IPS DF 6.9 (cell line): ENCODE measurements around the gene TBC1D9.
A peak's percentile ranks its signal among the peaks of the same experiment; 100 is the strongest.
"Not testable (repeated sequence)": the region's sequence is repeated elsewhere in the genome, so short reads cannot be mapped to it uniquely, and the experiment has no call there.

ENCODE experiments used
- DNase-seq: peaks from one replicate; pipeline ENCODE4 v3.0.0-alpha.2; 2013; ENCODE audit warnings: low read depth, low spot score
- H3K27ac ChIP-seq: one replicate; pipeline ENCODE4 v1.5.1; 2013; ENCODE audit warnings: low read length, control low read depth
- H3K27me3 ChIP-seq: 2 replicates; pipeline ENCODE4 v1.6.1; 2013; ENCODE audit warnings: mild to moderate bottlenecking, low read length; ENCODE audit not compliant: control insufficient read depth, insufficient read depth
- H3K36me3 ChIP-seq: 2 replicates; pipeline ENCODE4 v1.6.1; 2013; ENCODE audit warnings: low read length; ENCODE audit not compliant: control insufficient read depth, insufficient read depth
- H3K4me1 ChIP-seq: 2 replicates; pipeline ENCODE4 v1.6.1; 2013; ENCODE audit warnings: low read length; ENCODE audit not compliant: control insufficient read depth, insufficient read depth
- H3K4me3 ChIP-seq: 2 replicates; pipeline ENCODE4 v1.5.1; 2013; ENCODE audit warnings: mild to moderate bottlenecking, low read length
- H3K9me3 ChIP-seq: 2 replicates; pipeline ENCODE4 v1.6.1; 2013; ENCODE audit warnings: low read length, inconsistent platforms; ENCODE audit not compliant: control insufficient read depth, insufficient read depth
- WGBS: extraction: QIAGEN DNeasy Blood & Tissue Kit; methylation state at CpG from one replicate; pipeline ENCODE4 v1.1.7; 2013; ENCODE audit warnings: mixed read lengths, missing lambda C conversion rate; ENCODE audit not compliant: insufficient read length, insufficient coverage; 5-methylcytosine and 5-hydroxymethylcytosine counted together

TBC1D9 gene

DNA sequence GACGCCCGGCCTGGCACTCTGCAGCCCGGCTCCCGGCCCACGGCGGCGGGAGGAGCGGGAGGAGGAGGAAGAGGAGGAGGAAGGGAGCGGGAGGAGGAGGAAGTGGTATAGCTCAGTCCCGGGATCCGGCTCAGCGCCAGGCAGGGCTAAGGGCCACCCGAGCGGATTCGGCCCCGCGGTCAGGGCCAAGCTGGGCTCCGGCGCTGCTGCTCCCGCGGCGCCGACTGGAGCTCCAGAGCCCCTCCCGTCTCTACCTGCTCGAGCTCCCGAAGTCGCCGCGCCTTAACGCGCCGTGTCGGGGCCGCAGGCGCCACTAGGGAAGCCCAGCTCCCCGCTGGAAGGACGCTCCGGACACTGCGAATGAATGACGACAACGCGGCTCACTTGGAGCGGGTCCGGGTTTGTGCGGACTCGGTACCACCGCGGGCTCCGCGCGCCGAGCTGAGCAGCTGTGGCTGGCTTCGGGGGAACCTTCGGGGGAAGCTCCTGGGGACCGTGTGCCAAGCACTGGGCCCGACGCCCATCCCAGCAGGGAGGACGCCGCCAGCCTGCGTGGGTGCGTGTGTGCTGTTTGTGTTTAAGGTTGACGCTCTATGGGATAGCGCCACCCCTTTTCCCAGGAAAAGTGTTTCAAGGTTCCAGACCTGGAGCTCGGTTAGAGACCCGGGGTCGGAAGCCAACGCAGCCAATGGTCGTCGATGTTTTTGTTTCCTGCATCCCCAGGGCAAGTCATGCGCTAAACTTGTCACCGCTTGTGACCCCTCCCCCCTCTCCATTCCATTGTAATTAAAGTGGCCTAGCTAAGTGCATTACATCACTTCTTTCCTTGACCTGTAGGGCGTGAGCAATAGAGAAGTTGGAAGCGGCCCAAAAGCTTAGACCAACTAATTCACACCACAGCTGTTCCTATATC is at the start of gene TBC1D9:
TBC1D9 (minus strand) TSS at position 67 of the 913 bp plus-strand sequence. CDS start 340 bp downstream, outside the sequence.
- Histone ChIP-seq H3K27ac (no peak within 1 kb of the TSS), H3K27me3 (peaks cover 28% of the 10 kb centered on the region; the same call in 1 of the 2 replicates), H3K4me1 (no peaks in the 10 kb centered on the region), H3K9me3 (no peaks in the 10 kb centered on the region), H3K36me3 (no peaks in the 10 kb centered on the region), H3K4me3 (peak within 1 kb of the TSS; percentile 59)
- peak; percentile 79 for DNase-seq
- no CpG with 5 or more reads among the region's 73 CpGs for WGBS

DNA sequence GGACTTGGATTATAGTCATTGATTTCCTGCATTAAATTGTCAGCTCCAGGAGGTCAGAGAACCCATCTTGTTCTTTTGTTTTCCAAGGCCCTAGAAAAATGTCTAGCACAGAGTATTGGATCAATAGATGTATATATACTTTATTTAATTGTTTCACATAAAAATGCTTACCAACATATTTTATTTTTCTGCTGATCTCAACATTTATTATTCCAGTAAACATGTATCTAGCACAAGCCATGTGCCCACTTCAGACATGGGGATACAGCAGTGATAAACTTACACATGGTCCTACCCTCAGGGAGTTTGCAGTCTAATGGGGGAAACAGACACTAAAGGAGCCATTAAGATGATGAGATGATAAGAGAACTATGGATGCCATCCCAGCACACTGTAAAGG is 49.1 kb upstream of the TBC1D9 start:
- Histone ChIP-seq H3K36me3 (no peaks in the 10 kb centered on the region), H3K9me3 (no peaks in the 10 kb centered on the region), H3K27me3 (no peaks in the 10 kb centered on the region), H3K4me3 (no peak overlapping the region), H3K27ac (no peak overlapping the region), H3K4me1 (no peaks in the 10 kb centered on the region)
- DNase-seq: no peak

- no peak for DNase-seq
- Histone ChIP-seq H3K4me1 (no peaks in the 10 kb centered on the region), H3K36me3 (no peaks in the 10 kb centered on the region), H3K9me3 (no peaks in the 10 kb centered on the region), H3K27me3 (no peaks in the 10 kb centered on the region), H3K27ac (no peak overlapping the region), H3K4me3 (no peak overlapping the region)
- WGBS: no CpG with 5 or more reads among the region's 5 CpGs
These were observed 46.4 kb upstream of the TBC1D9 start for GRCh38 chr4:140802591-140802990.

DNA sequence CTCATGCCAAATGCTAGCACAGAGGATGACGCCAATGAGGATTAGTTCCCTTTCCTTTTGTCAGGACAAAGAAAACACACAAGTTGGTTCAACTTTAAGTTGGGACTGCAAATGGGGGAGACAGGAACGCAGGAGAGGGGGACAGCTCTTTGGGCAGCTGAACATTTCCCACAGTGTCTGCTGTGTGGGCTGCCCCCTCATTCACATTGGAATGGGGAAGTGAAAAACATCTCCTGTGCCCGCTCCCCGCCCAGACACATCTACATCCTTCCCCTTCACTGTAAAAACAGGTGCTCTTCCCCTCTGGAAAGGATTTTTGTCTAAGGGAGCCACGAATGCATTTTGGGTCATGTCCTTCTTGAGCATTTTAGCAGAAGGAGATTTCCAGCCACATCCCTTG is 44.5 kb upstream of the TBC1D9 start:
- no peak for DNase-seq
- Histone ChIP-seq H3K4me3 (no peak overlapping the region), H3K27ac (no peak overlapping the region), H3K4me1 (no peaks in the 10 kb centered on the region), H3K36me3 (no peaks in the 10 kb centered on the region), H3K27me3 (no peaks in the 10 kb centered on the region), H3K9me3 (no peaks in the 10 kb centered on the region)
- WGBS: no CpG with 5 or more reads among the region's 5 CpGs

GRCh38 chr4:140799686-140800225 is 43.6 kb upstream of the TBC1D9 start:
- no peaks in the 10 kb centered on the region for H3K9me3 ChIP-seq
- no peak overlapping the region for H3K4me3 ChIP-seq
- DNase-seq: no peak
- no peaks in the 10 kb centered on the region for H3K36me3 ChIP-seq
- no peaks in the 10 kb centered on the region for H3K27me3 ChIP-seq
- no peaks in the 10 kb centered on the region for H3K4me1 ChIP-seq
- no peak overlapping the region for H3K27ac ChIP-seq
- no CpG with 5 or more reads among the region's 5 CpGs for WGBS

- H3K27me3 ChIP-seq: no peaks in the 10 kb centered on the region; the same call in 1 of the 2 replicates
- no peaks in the 10 kb centered on the region for H3K36me3 ChIP-seq
- no peak for DNase-seq
- no peak overlapping the region for H3K27ac ChIP-seq
- WGBS: no CpG with 5 or more reads among the region's 2 CpGs
- H3K4me3 ChIP-seq: no peak overlapping the region
- peaks cover 2% of the 10 kb centered on the region; the same call in 1 of the 2 replicates for H3K4me1 ChIP-seq
- peaks cover under 1% of the 10 kb centered on the region; the same call in 1 of the 2 replicates for H3K9me3 ChIP-seq
These were observed 37.1 kb upstream of the TBC1D9 start for GRCh38 chr4:140793291-140793690.

DNA sequence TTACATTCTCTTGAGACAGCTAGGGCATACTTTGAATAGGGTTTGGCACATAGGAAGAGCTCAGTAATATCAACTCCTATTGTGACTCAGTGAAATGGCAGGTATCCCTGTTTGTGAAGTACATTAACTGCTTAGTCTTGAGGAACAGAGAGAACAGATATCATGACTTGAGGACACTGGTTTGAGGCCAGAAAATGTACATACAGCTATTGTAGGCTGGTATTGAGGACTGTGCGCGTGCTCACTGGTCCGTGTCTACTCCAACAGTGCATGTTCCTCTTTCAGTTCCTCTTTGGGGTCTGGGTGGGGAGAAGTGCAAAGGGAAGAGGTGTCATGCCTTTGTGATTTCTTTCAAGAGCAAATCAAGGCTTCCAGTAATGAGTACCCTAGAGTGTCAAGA is 34.6 kb upstream of the TBC1D9 start:
- H3K36me3 ChIP-seq: no peaks in the 10 kb centered on the region
- no peaks in the 10 kb centered on the region; the same call in 1 of the 2 replicates for H3K27me3 ChIP-seq
- no peak overlapping the region for H3K27ac ChIP-seq
- H3K4me3 ChIP-seq: no peak overlapping the region
- no peak for DNase-seq
- peaks cover 2% of the 10 kb centered on the region; the same call in 1 of the 2 replicates for H3K4me1 ChIP-seq
- no CpG with 5 or more reads among the region's 3 CpGs for WGBS
- peaks cover 1% of the 10 kb centered on the region; the same call in 1 of the 2 replicates for H3K9me3 ChIP-seq

DNA sequence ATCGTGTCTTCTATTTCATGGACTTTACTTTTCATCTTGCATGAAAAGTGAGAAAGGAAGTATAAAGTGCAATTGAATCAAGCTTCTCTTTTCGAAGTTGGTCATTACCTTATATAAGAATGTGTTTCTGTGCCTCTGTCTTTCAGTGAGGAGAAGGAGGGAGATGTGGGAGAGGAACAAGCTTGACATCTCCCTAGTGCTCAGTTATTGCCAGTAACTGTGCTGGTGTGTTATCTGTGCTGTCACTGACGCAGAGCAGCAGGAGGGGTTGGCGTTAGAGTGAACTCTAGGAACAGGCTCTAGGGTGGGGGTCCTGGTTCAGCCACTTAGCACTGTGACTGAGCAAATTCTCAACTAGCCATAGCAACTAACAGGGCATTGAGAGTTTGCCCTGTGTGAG is 34.0 kb upstream of the TBC1D9 start:
- Histone ChIP-seq H3K9me3 (peaks cover 1% of the 10 kb centered on the region; the same call in 1 of the 2 replicates), H3K4me3 (no peak overlapping the region), H3K27ac (no peak overlapping the region), H3K4me1 (peaks cover 2% of the 10 kb centered on the region; the same call in 1 of the 2 replicates), H3K27me3 (no peaks in the 10 kb centered on the region; the same call in 1 of the 2 replicates), H3K36me3 (no peaks in the 10 kb centered on the region)
- DNase-seq: no peak
- no CpG with 5 or more reads among the region's 4 CpGs for WGBS

DNA sequence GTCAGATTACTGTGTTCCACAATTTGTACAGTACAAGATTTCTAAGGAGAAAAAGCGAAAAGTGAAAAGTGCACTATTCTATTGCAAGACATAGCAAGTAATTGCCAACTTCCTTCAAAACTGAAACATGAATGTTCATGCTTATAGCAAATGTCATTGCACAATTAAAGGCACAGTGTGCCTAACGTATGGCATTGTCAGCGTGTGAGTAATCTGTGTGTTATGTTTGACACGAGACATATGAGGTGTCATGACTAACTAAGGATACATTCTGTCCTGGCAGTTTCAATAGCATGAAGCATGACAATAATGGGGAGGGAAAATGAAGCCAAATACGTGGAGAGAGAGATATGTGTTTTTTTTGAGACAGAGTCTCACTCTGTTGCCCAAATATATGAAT is 33.6 kb upstream of the TBC1D9 start:
- Histone ChIP-seq H3K4me3 (no peak overlapping the region), H3K4me1 (peaks cover 2% of the 10 kb centered on the region; the same call in 1 of the 2 replicates), H3K9me3 (peaks cover 1% of the 10 kb centered on the region; the same call in 1 of the 2 replicates), H3K27me3 (no peaks in the 10 kb centered on the region; the same call in 1 of the 2 replicates), H3K36me3 (no peaks in the 10 kb centered on the region), H3K27ac (no peak overlapping the region)
- DNase-seq: no peak
- WGBS: no CpG with 5 or more reads among the region's 5 CpGs

DNA sequence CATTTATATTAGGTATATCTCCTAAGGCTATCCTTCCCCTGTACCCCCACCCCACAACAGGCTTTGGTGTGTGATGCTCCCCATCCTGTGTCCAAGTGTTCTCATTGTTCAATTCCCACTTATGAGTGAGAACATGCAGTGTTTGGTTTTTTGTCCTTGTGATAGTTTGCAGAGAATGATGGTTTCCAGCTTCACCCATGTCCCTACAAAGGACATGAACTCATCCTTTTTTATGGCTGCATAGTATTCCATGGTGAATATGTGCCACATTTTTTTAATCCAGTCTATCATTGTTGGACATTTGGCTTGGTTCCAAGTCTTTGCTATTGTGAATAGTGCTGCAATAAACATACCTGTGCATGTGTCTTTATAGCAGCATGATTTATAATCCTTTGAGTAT is 26.6 kb upstream of the TBC1D9 start:
- DNase-seq, H3K4me3 ChIP-seq, H3K36me3 ChIP-seq, H3K27ac ChIP-seq, H3K9me3 ChIP-seq, H3K4me1 ChIP-seq, H3K27me3 ChIP-seq: not testable (repeated sequence)
